RWPE2 (cell line): ENCODE measurements around the gene MFSD11.
"Not testable (repeated sequence)": the region's sequence is repeated elsewhere in the genome, so short reads cannot be mapped to it uniquely, and the experiment has no call there.

ENCODE experiments used
- ATAC-seq: fragments of 200-7000 bp; cut with Tn5 transposase; 3 replicates; pipeline ENCODE4 v1.9.1; 2021; ENCODE audit warnings: low read depth
- DNase-seq: peaks from one replicate; pipeline ENCODE4 v3.0.0-alpha.2; 2020; ENCODE audit warnings: low spot score
- H3K27ac ChIP-seq: fragments of 450-650 bp; 2 replicates; pipeline ENCODE4 v1.5.1; 2017; ENCODE audit warnings: mild to moderate bottlenecking; ENCODE audit not compliant: poor library complexity, severe bottlenecking
- H3K27me3 ChIP-seq: fragments of 250-450 bp; sonication (Bioruptor Pico); 2 replicates; pipeline ENCODE4 v1.5.1; 2021; ENCODE audit warnings: mild to moderate bottlenecking, moderate library complexity; ENCODE audit not compliant: insufficient read depth, poor library complexity, severe bottlenecking
- H3K36me3 ChIP-seq: fragments of 250-450 bp; sonication (Bioruptor Pico); 2 replicates; pipeline ENCODE4 v1.5.1; 2020; ENCODE audit warnings: low read depth, mild to moderate bottlenecking, moderate library complexity
- H3K4me1 ChIP-seq: fragments of 250-450 bp; sonication (Bioruptor Pico); 2 replicates; pipeline ENCODE4 v1.5.1; 2021; ENCODE audit warnings: mild to moderate bottlenecking, moderate library complexity; ENCODE audit not compliant: insufficient read depth, poor library complexity, severe bottlenecking
- H3K4me3 ChIP-seq: fragments of 250-450 bp; sonication (Bioruptor Pico); 2 replicates; pipeline ENCODE4 v1.5.1; 2021; ENCODE audit warnings: mild to moderate bottlenecking, moderate library complexity; ENCODE audit not compliant: severe bottlenecking
- H3K9me3 ChIP-seq: fragments of 250-450 bp; sonication (Bioruptor Pico); 2 replicates; pipeline ENCODE4 v1.5.1; 2021; ENCODE audit warnings: mild to moderate bottlenecking, moderate library complexity; ENCODE audit not compliant: severe bottlenecking
- TF ChIP-seq, protein P1 (sequence below): fragments of 450-650 bp; IDR thresholded peaks from one replicate; pipeline ENCODE4 v1.5.1; 2017; ENCODE audit warnings: mild to moderate bottlenecking, moderate library complexity; ENCODE audit not compliant: poor library complexity, severe bottlenecking

Gene MFSD11

DNA sequence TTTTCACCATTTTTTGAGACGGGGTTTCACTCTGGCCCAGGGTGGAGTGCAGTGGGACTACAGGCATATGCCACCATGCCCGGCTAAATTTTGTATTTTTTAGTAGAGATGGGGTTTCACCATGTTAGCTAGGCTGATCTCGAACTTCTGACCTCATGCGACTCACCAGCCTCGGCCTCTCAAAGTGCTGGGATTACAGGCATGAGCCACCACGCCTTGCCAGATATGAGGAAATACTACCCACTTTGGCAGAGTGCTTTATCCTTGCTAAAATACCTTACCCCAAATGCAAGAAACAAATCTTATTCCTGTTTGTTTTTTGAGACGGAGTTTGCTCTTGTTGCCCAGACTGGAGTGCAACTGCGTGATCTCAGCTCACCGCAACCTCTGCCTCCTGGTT, 67.4 kb downstream of the MFSD11 start:
- Histone ChIP-seq H3K27me3 (no peaks in the 10 kb centered on the region), H3K9me3 (no peaks in the 10 kb centered on the region), H3K4me1 (no peaks in the 10 kb centered on the region), H3K4me3 (no peak overlapping the region), H3K36me3 (no peaks in the 10 kb centered on the region), H3K27ac (no peak overlapping the region)
- DNase-seq (no peak), ATAC-seq (0 out of 3 replicates have a peak, but pooled peaks have one; percentile 25)
- TF ChIP-seq, protein P1, sequence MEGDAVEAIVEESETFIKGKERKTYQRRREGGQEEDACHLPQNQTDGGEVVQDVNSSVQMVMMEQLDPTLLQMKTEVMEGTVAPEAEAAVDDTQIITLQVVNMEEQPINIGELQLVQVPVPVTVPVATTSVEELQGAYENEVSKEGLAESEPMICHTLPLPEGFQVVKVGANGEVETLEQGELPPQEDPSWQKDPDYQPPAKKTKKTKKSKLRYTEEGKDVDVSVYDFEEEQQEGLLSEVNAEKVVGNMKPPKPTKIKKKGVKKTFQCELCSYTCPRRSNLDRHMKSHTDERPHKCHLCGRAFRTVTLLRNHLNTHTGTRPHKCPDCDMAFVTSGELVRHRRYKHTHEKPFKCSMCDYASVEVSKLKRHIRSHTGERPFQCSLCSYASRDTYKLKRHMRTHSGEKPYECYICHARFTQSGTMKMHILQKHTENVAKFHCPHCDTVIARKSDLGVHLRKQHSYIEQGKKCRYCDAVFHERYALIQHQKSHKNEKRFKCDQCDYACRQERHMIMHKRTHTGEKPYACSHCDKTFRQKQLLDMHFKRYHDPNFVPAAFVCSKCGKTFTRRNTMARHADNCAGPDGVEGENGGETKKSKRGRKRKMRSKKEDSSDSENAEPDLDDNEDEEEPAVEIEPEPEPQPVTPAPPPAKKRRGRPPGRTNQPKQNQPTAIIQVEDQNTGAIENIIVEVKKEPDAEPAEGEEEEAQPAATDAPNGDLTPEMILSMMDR, result no peak

GRCh38 chr17:76806151-76806550, 68.2 kb downstream of the MFSD11 start:
- not testable (repeated sequence) for H3K4me1 ChIP-seq, ATAC-seq, H3K9me3 ChIP-seq, H3K4me3 ChIP-seq, H3K36me3 ChIP-seq, DNase-seq, H3K27me3 ChIP-seq, H3K27ac ChIP-seq

DNA sequence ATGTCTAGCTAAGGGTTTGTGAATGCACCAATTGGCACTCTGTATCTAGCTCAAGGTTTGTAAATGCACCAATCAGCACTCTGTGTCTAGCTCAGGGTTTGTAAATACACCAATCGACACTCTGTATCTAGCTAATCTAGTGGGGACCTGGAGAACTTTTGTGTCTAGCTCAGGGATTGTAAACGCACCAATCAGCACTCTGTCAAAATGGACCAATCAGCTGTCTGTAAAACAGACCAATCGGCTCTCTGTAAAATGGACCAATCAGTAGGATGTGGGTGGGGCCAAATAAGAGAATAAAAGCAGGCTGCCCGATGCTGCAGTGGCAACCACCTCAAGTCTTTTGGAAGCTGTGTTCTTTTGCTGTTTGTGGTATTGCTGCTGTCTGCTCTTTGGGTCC, 68.8 kb downstream of the MFSD11 start:
- H3K27ac ChIP-seq, H3K36me3 ChIP-seq, H3K4me1 ChIP-seq, H3K4me3 ChIP-seq, DNase-seq, ATAC-seq, H3K9me3 ChIP-seq, H3K27me3 ChIP-seq: not testable (repeated sequence)

DNA sequence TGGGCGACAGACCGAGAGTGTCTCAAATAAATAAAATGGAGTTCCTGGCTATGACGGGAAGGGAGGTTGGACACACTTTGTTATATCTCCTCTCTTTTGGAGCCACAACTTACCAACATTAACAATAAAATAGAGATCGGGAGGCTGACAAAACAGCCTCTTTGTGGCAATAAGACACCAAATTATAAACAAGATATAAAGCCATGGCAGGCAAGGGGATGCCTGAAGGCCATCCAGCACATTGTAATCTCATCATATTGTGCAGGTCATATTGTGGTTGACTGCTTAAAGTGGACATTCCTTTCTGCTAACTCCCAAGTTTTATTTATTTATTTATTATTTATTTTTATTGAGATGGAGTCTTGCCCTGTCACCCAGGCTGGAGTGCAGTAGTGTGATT, 70.4 kb downstream of the MFSD11 start:
- ATAC-seq, result no peak
- H3K4me3 ChIP-seq, result no peak overlapping the region
- no peaks in the 10 kb centered on the region for H3K36me3 ChIP-seq
- no peaks in the 10 kb centered on the region for H3K9me3 ChIP-seq
- no peaks in the 10 kb centered on the region for H3K4me1 ChIP-seq
- DNase-seq, result no peak
- TF ChIP-seq, protein P1, result no peak
- no peak overlapping the region for H3K27ac ChIP-seq
- no peaks in the 10 kb centered on the region for H3K27me3 ChIP-seq

- Histone ChIP-seq H3K4me3 (no peak overlapping the region), H3K4me1 (no peaks in the 10 kb centered on the region), H3K27me3 (no peaks in the 10 kb centered on the region), H3K27ac (no peak overlapping the region), H3K9me3 (no peaks in the 10 kb centered on the region), H3K36me3 (no peaks in the 10 kb centered on the region)
- no peak for DNase-seq
- TF ChIP-seq, protein P1, result no peak
- no peak for ATAC-seq
Measured at GRCh38 chr17:76810956-76811355, 73.0 kb downstream of the MFSD11 start.

- H3K4me1 ChIP-seq, result no peaks in the 10 kb centered on the region
- TF ChIP-seq, protein P1, result no peak
- no peak overlapping the region for H3K27ac ChIP-seq
- no peaks in the 10 kb centered on the region for H3K9me3 ChIP-seq
- no peak overlapping the region for H3K4me3 ChIP-seq
- no peaks in the 10 kb centered on the region for H3K27me3 ChIP-seq
- ATAC-seq (no peak), DNase-seq (no peak)
- no peaks in the 10 kb centered on the region for H3K36me3 ChIP-seq
Measured at GRCh38 chr17:76811834-76812233, 73.9 kb downstream of the MFSD11 start.
